Testis (tissue), 3 donors: ENCODE measurements around the gene SETDB2. TPM values are rescaled to one million over a fixed set of nuclear protein-coding genes. Genes with fewer than 3 reads are reported as not detected.
A peak's percentile ranks its signal among the peaks of the same experiment; 100 is the strongest.

Experiments used
- DNase-seq: peaks from one replicate; pipeline ENCODE4 v3.0.0-alpha.2; 2019
- H3K27ac ChIP-seq, 2 donors: fragments of 200-600 bp; sonication (generic); one replicate each; pipeline ENCODE4 v1.5.1; 2019
- H3K27me3 ChIP-seq: fragments of 200-600 bp; sonication (generic); one replicate; pipeline ENCODE4 v1.5.1; 2019
- H3K36me3 ChIP-seq: fragments of 200-600 bp; sonication (generic); one replicate; pipeline ENCODE4 v1.5.1; 2017; ENCODE audit warnings: low read depth; ENCODE audit errors: missing control alignments
- H3K4me1 ChIP-seq: fragments of 200-600 bp; sonication (generic); one replicate; pipeline ENCODE4 v1.5.1; 2019
- H3K4me3 ChIP-seq, 2 donors: fragments of 200-600 bp; sonication (generic); one replicate each; pipeline ENCODE4 v1.5.1; 2017 to 2019
- H3K9me3 ChIP-seq: fragments of 200-600 bp; sonication (generic); one replicate; pipeline ENCODE4 v1.5.1; 2017
- POLR2A ChIP-seq: fragments of 450-650 bp; IDR thresholded peaks from one replicate; pipeline ENCODE4 v1.6.1; 2017; ENCODE audit warnings: antibody characterized with exemption, mild to moderate bottlenecking, moderate library complexity
- WGBS, 2 donors: methylation state at CpG; one replicate each; pipeline ENCODE4 v1.1.5; 2018; 5-methylcytosine and 5-hydroxymethylcytosine counted together
- intact Hi-C: fragments of 100-400 bp; cut with DNase I; formaldehyde crosslinking; loops from one replicate; pipeline ENCODE4 v1.15.1; 2023; ENCODE audit warnings: low total_unique reads
- polyA plus RNA-seq: library from polyadenylated mRNA; stranded (reverse); fragments of 350-450 nt; fragmentation: Illumina TruSeq; extraction: RNeasy Lipid Tissue Mini Kit (QIAGEN cat#74804); gene quantifications from one replicate; pipeline ENCODE4 v1.2.3, GENCODE V29; 2014; ENCODE audit warnings: low read depth, low replicate concordance; ENCODE audit not compliant: insufficient read depth
- total RNA-seq, 2 donors: library from RNA; depleted of rRNA; stranded (reverse); fragments of >200 nt; gene quantifications; one replicate each; pipeline ENCODE4 v1.2.3, GENCODE V29; 2016
- TF ChIP-seq, protein P1 (sequence below), 3 experiments: fragments of 450-650 bp in 2 of 3; fragments of 200-600 bp in 1 of 3; sonication (generic) in 1 of 3; IDR thresholded peaks; one replicate each; pipeline ENCODE4 v1.5.1; 2016 to 2019; ENCODE audit warnings: antibody characterized with exemption in 3 of 3, mild to moderate bottlenecking in 2 of 3, moderate library complexity in 1 of 3

Gene SETDB2
- total and polyA plus RNA-seq, 3 donors from 2014 or later: 19.0 to 33.7 (median 29.3) TPM

DNA sequence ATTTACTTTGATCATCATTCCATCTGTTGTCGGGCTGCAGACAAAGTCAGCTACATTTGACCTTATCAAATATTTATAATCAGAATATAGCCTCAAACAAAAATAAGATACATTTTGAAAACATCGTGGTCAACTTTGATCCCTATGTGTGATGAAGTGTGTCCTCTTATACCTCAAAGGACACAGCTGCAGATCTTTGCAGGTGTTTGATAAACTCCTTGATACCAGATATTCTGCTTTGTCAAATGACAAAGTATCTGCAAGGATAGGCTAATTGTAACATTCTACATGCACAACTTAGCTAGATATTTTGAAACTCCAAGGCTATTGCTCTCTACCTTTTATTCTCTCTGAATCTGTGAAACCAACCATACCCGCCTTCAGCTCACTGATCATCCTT is 95.7 kb downstream of the SETDB2 start:
- DNase-seq: no peak
- no peaks in the 10 kb centered on the region for H3K9me3 ChIP-seq
- intact Hi-C loops: no loop called here
- WGBS, 2 donors: 82 to 91% methylated on average over 3 of the region's 3 CpGs
- H3K4me3 ChIP-seq: no peak overlapping the region
- H3K27ac ChIP-seq: peak overlapping the region in 1 of 2 donors; percentile 16
- H3K4me1 ChIP-seq: no peaks in the 10 kb centered on the region
- H3K27me3 ChIP-seq: no peaks in the 10 kb centered on the region
- TF ChIP-seq POLR2A: no peak
- TF ChIP-seq, protein P1, sequence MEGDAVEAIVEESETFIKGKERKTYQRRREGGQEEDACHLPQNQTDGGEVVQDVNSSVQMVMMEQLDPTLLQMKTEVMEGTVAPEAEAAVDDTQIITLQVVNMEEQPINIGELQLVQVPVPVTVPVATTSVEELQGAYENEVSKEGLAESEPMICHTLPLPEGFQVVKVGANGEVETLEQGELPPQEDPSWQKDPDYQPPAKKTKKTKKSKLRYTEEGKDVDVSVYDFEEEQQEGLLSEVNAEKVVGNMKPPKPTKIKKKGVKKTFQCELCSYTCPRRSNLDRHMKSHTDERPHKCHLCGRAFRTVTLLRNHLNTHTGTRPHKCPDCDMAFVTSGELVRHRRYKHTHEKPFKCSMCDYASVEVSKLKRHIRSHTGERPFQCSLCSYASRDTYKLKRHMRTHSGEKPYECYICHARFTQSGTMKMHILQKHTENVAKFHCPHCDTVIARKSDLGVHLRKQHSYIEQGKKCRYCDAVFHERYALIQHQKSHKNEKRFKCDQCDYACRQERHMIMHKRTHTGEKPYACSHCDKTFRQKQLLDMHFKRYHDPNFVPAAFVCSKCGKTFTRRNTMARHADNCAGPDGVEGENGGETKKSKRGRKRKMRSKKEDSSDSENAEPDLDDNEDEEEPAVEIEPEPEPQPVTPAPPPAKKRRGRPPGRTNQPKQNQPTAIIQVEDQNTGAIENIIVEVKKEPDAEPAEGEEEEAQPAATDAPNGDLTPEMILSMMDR (IDR thresholded peaks at IDR 0.05): no peak
- no peaks in the 10 kb centered on the region for H3K36me3 ChIP-seq

DNA sequence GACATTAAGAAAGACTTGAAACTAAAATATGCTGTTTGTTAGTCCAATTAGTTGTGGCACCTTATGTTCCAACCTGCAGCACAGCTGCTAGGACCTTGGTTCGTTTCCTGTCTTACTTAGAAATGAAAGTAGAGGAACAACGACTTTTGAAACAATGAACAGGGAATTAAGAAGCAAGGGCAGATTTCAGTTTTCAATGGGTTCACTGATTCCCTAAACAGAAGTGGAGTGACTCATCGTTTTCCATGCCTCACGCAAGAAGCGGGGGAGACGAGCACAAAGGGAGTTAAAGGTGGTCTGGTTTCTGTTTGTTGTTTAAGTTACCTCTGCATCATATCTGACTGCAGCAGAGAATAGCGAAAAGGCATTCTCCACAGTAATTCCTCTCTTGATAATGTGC is 96.5 kb downstream of the SETDB2 start:
- Histone ChIP-seq H3K4me3 (no peak overlapping the region), H3K36me3 (no peaks in the 10 kb centered on the region), H3K4me1 (no peaks in the 10 kb centered on the region), H3K27me3 (no peaks in the 10 kb centered on the region), H3K27ac (peak overlapping the region in 1 of 2 donors; percentile 1), H3K9me3 (no peaks in the 10 kb centered on the region)
- DNase-seq: no peak
- WGBS, 2 donors: 58 to 61% methylated on average over 7 of the region's 7 CpGs
- intact Hi-C loops: no loop called here
- no peak for TF ChIP-seq POLR2A
- TF ChIP-seq, protein P1 (IDR thresholded peaks at IDR 0.05): no peak

DNA sequence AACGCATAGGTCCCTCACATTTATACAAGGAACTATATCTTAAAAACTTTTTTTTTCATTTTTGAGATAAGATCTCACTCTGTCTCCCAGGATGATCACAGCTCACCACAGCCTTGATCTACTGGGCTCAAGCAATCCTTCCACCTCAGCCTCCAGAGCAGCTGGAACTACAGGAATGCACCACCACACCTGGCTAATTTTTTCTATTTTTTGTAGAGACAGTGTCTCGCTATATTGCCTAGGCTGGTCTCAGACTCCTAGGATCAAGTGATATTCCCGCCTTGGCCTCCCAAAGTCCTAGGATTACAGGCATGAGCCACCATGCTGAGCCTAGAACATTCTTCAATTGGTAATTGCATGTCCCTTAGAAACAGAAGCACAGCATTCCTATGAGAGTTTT is 99.6 kb downstream of the SETDB2 start:
- H3K27me3 ChIP-seq: no peaks in the 10 kb centered on the region
- 95 to 100% methylated on average over 3 of the region's 3 CpGs for WGBS, 2 donors
- no peak overlapping the region for H3K27ac ChIP-seq
- no peaks in the 10 kb centered on the region for H3K36me3 ChIP-seq
- no peaks in the 10 kb centered on the region for H3K4me1 ChIP-seq
- intact Hi-C loops: no loop called here
- H3K9me3 ChIP-seq: no peaks in the 10 kb centered on the region
- TF ChIP-seq POLR2A: no peak
- TF ChIP-seq, protein P1 (IDR thresholded peaks at IDR 0.05): no peak
- DNase-seq: no peak
- H3K4me3 ChIP-seq: no peak overlapping the region

Other genes starting within 250 kb of the SETDB2 start
- gene MLNR, start 223.9 kb upstream of the SETDB2 start, total RNA-seq: 1 to 10 TPM in 1 of 2 donors, not detected in 1; 2.0 TPM
- not detected for gene MLNR, start 223.9 kb upstream of the SETDB2 start, polyA plus RNA-seq
- 10 to 100 TPM; 18.5 to 33.2 TPM for gene CDADC1, start 196.3 kb upstream of the SETDB2 start, total RNA-seq
- 32.5 TPM for gene CDADC1, start 196.3 kb upstream of the SETDB2 start, polyA plus RNA-seq
- 10 to 100 TPM; 23.2 to 26.0 TPM for gene CAB39L, start 210 bp upstream of the SETDB2 start, total RNA-seq
- 46.9 TPM for gene CAB39L, start 210 bp upstream of the SETDB2 start, polyA plus RNA-seq
- gene PHF11, start 51.7 kb downstream of the SETDB2 start, total RNA-seq: 10 to 100 TPM; 20.7 to 21.4 TPM
- gene PHF11, start 51.7 kb downstream of the SETDB2 start, polyA plus RNA-seq: 41.2 TPM
- 10 to 100 TPM; 20.5 to 32.8 TPM for gene RCBTB1, start 141.3 kb downstream of the SETDB2 start, total RNA-seq
- gene RCBTB1, start 141.3 kb downstream of the SETDB2 start, polyA plus RNA-seq: 14.4 TPM
- under 1 TPM; 0.25 to 0.47 TPM for gene ARL11, start 184.2 kb downstream of the SETDB2 start, total RNA-seq
- gene ARL11, start 184.2 kb downstream of the SETDB2 start, polyA plus RNA-seq: 0.62 TPM
- 10 to 100 TPM; 35.9 to 84.7 TPM for gene EBPL, start 247.2 kb downstream of the SETDB2 start, total RNA-seq
- gene EBPL, start 247.2 kb downstream of the SETDB2 start, polyA plus RNA-seq: 26.7 TPM